Measurements from ENCODE around the gene FBXL7. TPM values are rescaled to one million over a fixed set of nuclear protein-coding genes. Genes with fewer than 3 reads are reported as not detected.

FBXL7 gene
- total RNA-seq, 2 experiments from 2014 or later, result not detected

DNA sequence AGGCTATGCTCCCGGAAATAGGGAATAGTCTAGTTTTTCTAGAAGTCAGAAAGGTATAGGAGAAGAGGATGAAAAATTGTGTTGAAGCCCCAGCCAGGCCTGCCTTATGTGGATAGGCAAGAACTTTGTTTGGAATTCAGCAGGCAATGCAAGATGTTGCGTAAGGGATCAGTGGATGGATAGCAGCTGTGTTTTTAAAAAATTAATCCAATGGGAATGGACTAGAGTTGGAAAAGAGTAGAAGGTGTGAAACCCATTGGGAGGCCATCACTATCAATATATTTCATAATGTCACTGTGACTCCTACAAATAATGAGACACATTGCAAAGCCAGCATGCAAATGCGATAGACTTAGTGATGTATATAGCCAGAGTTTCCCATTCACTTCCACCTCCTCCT, 397.7 kb downstream of the FBXL7 start:
- Mint-ChIP-seq H3K4me1 (no peaks in the 10 kb centered on the region), H3K27ac (no peak overlapping the region), H3K4me3 (no peak overlapping the region), H3K27me3 (no peaks in the 10 kb centered on the region), H3K9me3 (ENCODE audit: low read depth) (peaks cover 2% of the 10 kb centered on the region), H3K36me3 (ENCODE audit: low read depth) (no peaks in the 10 kb centered on the region)
- ChIA-PET POLR2A (no interaction called here), CTCF (no interaction called here)
- DNase-seq (no peak), ATAC-seq (no peak)
- intact Hi-C loops (cut with DNase I, micrococcal nuclease), result no loop called here

DNA sequence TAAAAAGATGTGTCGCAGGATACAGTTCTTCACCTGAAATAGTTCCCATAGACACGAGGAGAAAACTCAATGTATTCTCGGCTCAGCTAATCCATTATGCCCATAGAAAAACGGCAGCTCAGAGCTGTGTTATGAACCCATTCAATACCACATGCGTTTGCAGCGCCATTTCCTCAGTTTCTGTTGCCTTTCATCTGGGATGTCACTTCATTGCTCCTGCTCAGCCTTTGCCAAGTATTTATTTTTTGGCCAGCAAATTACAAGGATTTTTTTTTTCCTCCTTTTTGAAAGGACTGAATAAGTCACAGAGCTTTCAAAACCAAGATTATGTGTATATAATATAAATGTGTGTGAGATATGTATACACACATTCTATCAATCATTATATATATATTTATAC, 398.7 kb downstream of the FBXL7 start:
- H3K36me3 Mint-ChIP-seq (ENCODE audit: low read depth), result no peaks in the 10 kb centered on the region
- DNase-seq, result no peak
- H3K27ac Mint-ChIP-seq, result no peak overlapping the region
- H3K9me3 Mint-ChIP-seq (ENCODE audit: low read depth), result peaks cover 2% of the 10 kb centered on the region
- ChIA-PET CTCF (no interaction called here), POLR2A (no interaction called here)
- no peak overlapping the region for H3K4me3 Mint-ChIP-seq
- intact Hi-C loops (cut with DNase I, micrococcal nuclease), result no loop called here
- H3K4me1 Mint-ChIP-seq, result no peaks in the 10 kb centered on the region
- no peaks in the 10 kb centered on the region for H3K27me3 Mint-ChIP-seq
- ATAC-seq, result no peak

GRCh38 chr5:15899481-15899880, 399.5 kb downstream of the FBXL7 start:
- DNase-seq, result no peak
- Mint-ChIP-seq H3K4me3 (no peak overlapping the region), H3K27me3 (no peaks in the 10 kb centered on the region), H3K36me3 (ENCODE audit: low read depth) (no peaks in the 10 kb centered on the region), H3K4me1 (no peaks in the 10 kb centered on the region), H3K27ac (no peak overlapping the region), H3K9me3 (ENCODE audit: low read depth) (peaks cover 2% of the 10 kb centered on the region)
- intact Hi-C loops (cut with DNase I, micrococcal nuclease), result no loop called here
- no peak for ATAC-seq
- CTCF ChIA-PET, result no interaction called here
- POLR2A ChIA-PET, result no interaction called here

- no peaks in the 10 kb centered on the region for H3K36me3 Mint-ChIP-seq (ENCODE audit: low read depth)
- H3K27ac Mint-ChIP-seq, result no peak overlapping the region
- no peak overlapping the region for H3K4me3 Mint-ChIP-seq
- H3K27me3 Mint-ChIP-seq, result no peaks in the 10 kb centered on the region
- ChIA-PET CTCF (no interaction called here), POLR2A (no interaction called here)
- peaks cover 2% of the 10 kb centered on the region for H3K9me3 Mint-ChIP-seq (ENCODE audit: low read depth)
- DNase-seq, result no peak
- no peaks in the 10 kb centered on the region for H3K4me1 Mint-ChIP-seq
- intact Hi-C loops (cut with DNase I, micrococcal nuclease), result no loop called here
- no peak for ATAC-seq
Observed at GRCh38 chr5:15901151-15901550, 401.2 kb downstream of the FBXL7 start.

- intact Hi-C loops (cut with DNase I, micrococcal nuclease), result no loop called here
- Mint-ChIP-seq H3K27ac (no peak overlapping the region), H3K36me3 (ENCODE audit: low read depth) (no peaks in the 10 kb centered on the region), H3K9me3 (ENCODE audit: low read depth) (peaks cover 2% of the 10 kb centered on the region), H3K27me3 (no peaks in the 10 kb centered on the region), H3K4me3 (no peak overlapping the region), H3K4me1 (no peaks in the 10 kb centered on the region)
- DNase-seq, result no peak
- POLR2A ChIA-PET, result no interaction called here
- no peak for ATAC-seq
- CTCF ChIA-PET, result no interaction called here
Observed at GRCh38 chr5:15902066-15902465, 402.1 kb downstream of the FBXL7 start.

- no peaks in the 10 kb centered on the region for H3K9me3 Mint-ChIP-seq (ENCODE audit: low read depth)
Observed at GRCh38 chr5:15904899-15905830, 405.2 kb downstream of the FBXL7 start.

GRCh38 chr5:15914638-15915037, 414.7 kb downstream of the FBXL7 start:
- Mint-ChIP-seq H3K4me1 (no peaks in the 10 kb centered on the region), H3K9me3 (ENCODE audit: low read depth) (peaks cover 3% of the 10 kb centered on the region)
- POLR2A ChIA-PET, result no interaction called here

More at GRCh38 chr5:15904899-15905830, 405.2 kb downstream of the FBXL7 start:
- Mint-ChIP-seq H3K4me1 (no peaks in the 10 kb centered on the region), H3K27ac (no peak overlapping the region), H3K27me3 (no peaks in the 10 kb centered on the region), H3K36me3 (ENCODE audit: low read depth) (no peaks in the 10 kb centered on the region), H3K4me3 (no peak overlapping the region)
- ChIA-PET CTCF (no interaction called here), POLR2A (no interaction called here)
- ATAC-seq, result no peak
- intact Hi-C loops (cut with DNase I, micrococcal nuclease), result no loop called here
- no peak for DNase-seq

GRCh38 chr5:15926586-15926985, 426.6 kb downstream of the FBXL7 start:
- POLR2A ChIA-PET, result no interaction called here
- ATAC-seq (no peak), DNase-seq (no peak)
- no peaks in the 10 kb centered on the region for H3K36me3 Mint-ChIP-seq (ENCODE audit: low read depth)
- H3K27ac Mint-ChIP-seq, result no peak overlapping the region
- H3K4me3 Mint-ChIP-seq, result no peak overlapping the region
- no peaks in the 10 kb centered on the region for H3K4me1 Mint-ChIP-seq
- intact Hi-C loops (cut with DNase I, micrococcal nuclease), result no loop called here
- no peaks in the 10 kb centered on the region for H3K27me3 Mint-ChIP-seq
- CTCF ChIA-PET, result no interaction called here
- no peaks in the 10 kb centered on the region for H3K9me3 Mint-ChIP-seq (ENCODE audit: low read depth)

More at GRCh38 chr5:15914638-15915037, 414.7 kb downstream of the FBXL7 start:
- CTCF ChIA-PET, result interaction anchor here (0.7 kb wide), 1 partner anchor 32 kb away, joined by 3 read pairs; no protein-coding TSS in a partner anchor
- no peak overlapping the region for H3K4me3 Mint-ChIP-seq
- H3K27ac Mint-ChIP-seq, result no peak overlapping the region
- intact Hi-C loops (cut with DNase I, micrococcal nuclease), result no loop called here
- DNase-seq (no peak), ATAC-seq (no peak)
- no peaks in the 10 kb centered on the region for H3K27me3 Mint-ChIP-seq
- H3K36me3 Mint-ChIP-seq (ENCODE audit: low read depth), result no peaks in the 10 kb centered on the region

DNA sequence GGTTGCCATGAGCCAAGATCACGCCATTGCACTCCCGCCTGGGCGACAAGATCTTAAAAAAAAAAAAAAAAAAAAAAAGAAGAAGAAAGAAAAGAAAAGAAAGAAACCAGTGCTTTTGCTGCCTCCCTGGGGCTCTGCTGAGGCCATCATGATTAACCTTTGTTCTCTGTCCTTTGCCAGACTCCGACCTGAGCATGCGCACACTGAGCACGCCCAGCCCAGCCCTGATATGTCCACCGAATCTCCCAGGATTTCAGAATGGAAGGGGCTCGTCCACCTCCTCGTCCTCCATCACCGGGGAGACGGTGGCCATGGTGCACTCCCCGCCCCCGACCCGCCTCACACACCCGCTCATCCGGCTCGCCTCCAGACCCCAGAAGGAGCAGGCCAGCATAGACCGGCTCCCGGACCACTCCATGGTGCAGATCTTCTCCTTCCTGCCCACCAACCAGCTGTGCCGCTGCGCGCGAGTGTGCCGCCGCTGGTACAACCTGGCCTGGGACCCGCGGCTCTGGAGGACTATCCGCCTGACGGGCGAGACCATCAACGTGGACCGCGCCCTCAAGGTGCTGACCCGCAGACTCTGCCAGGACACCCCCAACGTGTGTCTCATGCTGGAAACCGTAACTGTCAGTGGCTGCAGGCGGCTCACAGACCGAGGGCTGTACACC, 427.9 kb downstream of the FBXL7 start:
- CTCF ChIA-PET, result interaction anchor here (0.6 kb wide), 1 partner anchor 255 kb away, joined by 3 read pairs; no protein-coding TSS in a partner anchor
- H3K9me3 Mint-ChIP-seq (ENCODE audit: low read depth), result no peaks in the 10 kb centered on the region
- ATAC-seq, result no peak

GRCh38 chr5:15929611-15930263, 429.8 kb downstream of the FBXL7 start:
- DNase-seq (no peak), ATAC-seq (no peak)
- Mint-ChIP-seq H3K36me3 (ENCODE audit: low read depth) (no peaks in the 10 kb centered on the region), H3K27me3 (no peaks in the 10 kb centered on the region), H3K4me1 (no peaks in the 10 kb centered on the region), H3K27ac (no peak overlapping the region), H3K4me3 (no peak overlapping the region), H3K9me3 (ENCODE audit: low read depth) (no peaks in the 10 kb centered on the region)
- ChIA-PET POLR2A (no interaction called here), CTCF (no interaction called here)
- intact Hi-C loops (cut with DNase I, micrococcal nuclease), result no loop called here

More for the DNA sequence above, 427.9 kb downstream of the FBXL7 start:
- intact Hi-C loops (cut with DNase I, micrococcal nuclease), result no loop called here
- POLR2A ChIA-PET, result no interaction called here
- Mint-ChIP-seq H3K36me3 (ENCODE audit: low read depth) (no peaks in the 10 kb centered on the region), H3K4me3 (no peak overlapping the region), H3K4me1 (no peaks in the 10 kb centered on the region), H3K27ac (no peak overlapping the region), H3K27me3 (no peaks in the 10 kb centered on the region)
- no peak for DNase-seq

GRCh38 chr5:15932066-15932465, 432.1 kb downstream of the FBXL7 start:
- no peaks in the 10 kb centered on the region for H3K27me3 Mint-ChIP-seq
- H3K4me1 Mint-ChIP-seq, result no peaks in the 10 kb centered on the region
- POLR2A ChIA-PET, result no interaction called here
- H3K27ac Mint-ChIP-seq, result no peak overlapping the region
- intact Hi-C loops (cut with DNase I, micrococcal nuclease), result no loop called here
- ATAC-seq (no peak), DNase-seq (no peak)
- H3K9me3 Mint-ChIP-seq (ENCODE audit: low read depth), result no peaks in the 10 kb centered on the region
- H3K36me3 Mint-ChIP-seq (ENCODE audit: low read depth), result no peaks in the 10 kb centered on the region
- H3K4me3 Mint-ChIP-seq, result no peak overlapping the region
- CTCF ChIA-PET, result no interaction called here

Data from activated CD4-positive, alpha-beta T cell treated with anti-CD3 and anti-CD28 coated beads for 36 hours (primary cell).